K562 (cell line): ENCODE measurements around the gene KRTAP20-2. TPM values are rescaled to one million over a fixed set of nuclear protein-coding genes. Genes with fewer than 3 reads are reported as not detected.

ENCODE experiments used
- ATAC-seq: fragments of 200-7000 bp; cut with Tn5 transposase; 3 replicates; pipeline ENCODE4 v1.9.1; 2020; ENCODE audit warnings: moderate library complexity
- BruUV-seq: library from RNA; stranded (reverse); fragments of 400-500 nt; replicated peaks from 2 replicates; lab custom pipeline; 2021; lab: Mats Ljungman, UMichigan
- CTCF ChIA-PET: fragments of 300-600 bp; formaldehyde crosslinking; extraction: SDS; loops from one replicate; lab custom pipeline; 2021; ENCODE audit warnings: low intra/inter-chr PET ratio; lab: Yijun Ruan, JAX
- POLR2A ChIA-PET: fragments of 300-600, 350-650 bp; sonication (Branson Sonifier 250); formaldehyde crosslinking; extraction: SDS; loops from one replicate; lab custom pipeline; 2021; ENCODE audit warnings: antibody characterized with exemption, inconsistent platforms; lab: Yijun Ruan, JAX
- DNase-seq, 4 experiments: peaks; one replicate each; pipeline versions ENCODE4 v3.0.0 to v3.0.0-alpha.2; 2011 to 2018; ENCODE audit warnings: low spot score in 3 of 4, mixed read lengths in 3 of 4; ENCODE audit errors: extremely low read depth in 1 of 4
- FAIRE-seq: peaks from 2 replicates; lab custom pipeline; 2011; peaks lifted over from hg19 to GRCh38; lab: Jason Lieb, UNC
- H2AFZ ChIP-seq: 2 replicates; pipeline ENCODE4 v1.6.0; 2011; ENCODE audit warnings: low read depth, low read length, control low read depth, inconsistent platforms
- H3K27ac ChIP-seq: fragments of 200-600 bp; 3 replicates; pipeline ENCODE4 v1.8.0; 2011; ENCODE audit warnings: low read depth, mild to moderate bottlenecking, control low read depth, inconsistent platforms, low read length, moderate library complexity, mixed read lengths; ENCODE audit errors: extremely low read depth
- H3K27me3 ChIP-seq, 2 experiments: fragments of 300-600 bp in 1 of 2; 2 replicates in 1 of 2; 3 replicates in 1 of 2; pipeline versions ENCODE4 v1.6.0 to v1.8.0; 2011; ENCODE audit warnings: inconsistent platforms in 2 of 2, low read length in 2 of 2, mild to moderate bottlenecking in 1 of 2, mixed read lengths in 1 of 2, moderate library complexity in 1 of 2; ENCODE audit not compliant: control insufficient read depth in 2 of 2, insufficient read depth in 2 of 2
- H3K36me3 ChIP-seq: fragments of 300-600 bp; 3 replicates; pipeline ENCODE4 v1.8.0; 2011; ENCODE audit warnings: mild to moderate bottlenecking, low read length, inconsistent platforms; ENCODE audit not compliant: control insufficient read depth, insufficient read depth
- H3K4me1 ChIP-seq, 2 experiments: fragments of 200-600 bp in 1 of 2; replicated peaks in 1 of 2; 2 replicates in 1 of 2; 3 replicates in 1 of 2; pipeline versions ENCODE4 v1.5.1 to v1.8.0; 2011; ENCODE audit warnings: inconsistent platforms in 2 of 2, low read length in 2 of 2, mild to moderate bottlenecking in 1 of 2, mixed read lengths in 1 of 2, moderate library complexity in 1 of 2; ENCODE audit not compliant: control insufficient read depth in 2 of 2, insufficient read depth in 2 of 2
- H3K4me2 ChIP-seq: 2 replicates; pipeline ENCODE4 v1.6.1; 2011; ENCODE audit warnings: low read length, control low read depth, inconsistent platforms, mixed read lengths; ENCODE audit not compliant: insufficient read depth
- H3K4me3 ChIP-seq: fragments of 200-600 bp; sonication (generic), shearing (Covaris generic); 2 replicates; pipeline ENCODE4 v1.5.1; 2016; ENCODE audit warnings: control low read depth, inconsistent platforms
- H3K79me2 ChIP-seq: fragments of 200-600 bp; 3 replicates; pipeline ENCODE4 v1.8.0; 2011; ENCODE audit warnings: low read length, inconsistent platforms; ENCODE audit not compliant: control insufficient read depth, insufficient read depth
- H3K9ac ChIP-seq, 2 experiments: 2 replicates each; pipeline versions ENCODE4 v1.6.0 to v1.6.1; 2011; ENCODE audit warnings: low read depth in 2 of 2, low read length in 2 of 2, control low read depth in 1 of 2, inconsistent platforms in 1 of 2, mild to moderate bottlenecking in 1 of 2, mixed read lengths in 1 of 2; ENCODE audit not compliant: insufficient read depth in 1 of 2
- H3K9me1 ChIP-seq: one replicate; pipeline ENCODE4 v1.6.0; 2011; ENCODE audit warnings: inconsistent platforms, mild to moderate bottlenecking, low read length, moderate library complexity; ENCODE audit not compliant: control insufficient read depth, insufficient read depth
- H3K9me3 ChIP-seq: replicated peaks from 2 replicates; pipeline ENCODE4 v1.5.1; 2011; ENCODE audit warnings: low read depth, low read length, inconsistent platforms; ENCODE audit not compliant: control insufficient read depth, insufficient read depth
- H4K20me1 ChIP-seq: replicated peaks from 2 replicates; pipeline ENCODE4 v1.6.1; 2011; ENCODE audit warnings: low read length, inconsistent platforms, mixed read lengths; ENCODE audit not compliant: control insufficient read depth, insufficient read depth
- ARID1B ChIP-seq: fragments of 450-650 bp; IDR thresholded peaks from 2 replicates; pipeline ENCODE4 v1.6.1; 2016; ENCODE audit warnings: antibody characterized with exemption, mild to moderate bottlenecking, inconsistent platforms
- MYNN ChIP-seq, 2 experiments: sonication (generic); formaldehyde crosslinking in 1 of 2; IDR thresholded peaks; 2 replicates each; pipeline versions ENCODE4 v1.5.0 to v1.6.1; 2016 to 2020; ENCODE audit warnings: antibody characterized with exemption in 1 of 2, missing genetic modification reagents in 1 of 2
- PHB ChIP-seq: fragments of 250-450 bp; sonication (Bioruptor Pico); IDR thresholded peaks from 2 replicates; pipeline ENCODE4 v1.5.0; 2021
- POLR2A ChIP-seq: fragments of 450-650 bp; conservative IDR thresholded peaks from 2 replicates; pipeline ENCODE4 v1.6.1; 2016
- SMAD3 ChIP-seq: fragments of 450-650 bp; formaldehyde crosslinking; conservative IDR thresholded peaks from 2 replicates; pipeline ENCODE4 v1.4.0; 2020; ENCODE audit warnings: mild to moderate bottlenecking
- ZEB2 ChIP-seq: fragments of 450-650 bp; IDR thresholded peaks from 2 replicates; pipeline ENCODE4 v1.6.1; 2016
- ZFX ChIP-seq: sonication (generic); formaldehyde crosslinking; IDR thresholded peaks from 2 replicates; pipeline ENCODE4 v1.8.0; 2022; ENCODE audit warnings: mild to moderate bottlenecking, missing genetic modification reagents, moderate library complexity
- ZNF212 ChIP-seq: fragments of 450-650 bp; formaldehyde crosslinking; IDR thresholded peaks from 2 replicates; pipeline ENCODE4 v1.4.0; 2020; ENCODE audit warnings: mild to moderate bottlenecking
- WGBS: fragments of 100-300 bp; shearing (Covaris generic); methylation state at CpG from one replicate; pipeline ENCODE4 v1.1.6; 2016; ENCODE audit warnings: low coverage, mixed read lengths; ENCODE audit not compliant: insufficient coverage; ENCODE audit errors: missing lambda C conversion rate; 5-methylcytosine and 5-hydroxymethylcytosine counted together
- in situ Hi-C: fragments of 300-500 bp; cut with MboI; formaldehyde crosslinking; loops from 4 replicates; pipeline ENCODE4 v1.15.0; 2018; ENCODE audit warnings: inconsistent platforms, mixed read lengths
- intact Hi-C: fragments of 100-400 bp; cut with micrococcal nuclease; formaldehyde crosslinking; loops from 2 replicates; pipeline ENCODE4 v1.14.2; 2022
- polyA plus RNA-seq, 8 experiments: library from polyadenylated mRNA; depleted of rRNA in 4 of 8; stranded (reverse) in 5 of 8; unstranded in 3 of 8; fragments of >200 nt; fragmentation: Nextera tagmentation in 2 of 8; fragmentation: Illumina TruSeq in 1 of 8; extraction: Ambion mirVana in 2 of 8; extraction: Trizol in 1 of 8; gene quantifications; 2 replicates each; pipeline versions ENCODE4 v1.2.1 to v1.2.3, GENCODE V29; 2011 to 2014; ENCODE audit warnings: inconsistent platforms in 1 of 8, missing spikeins in 1 of 8
- total RNA-seq, 7 experiments: library from RNA; depleted of rRNA in 6 of 7; stranded (reverse); fragments of >200 nt in 6 of 7; fragmentation: Illumina TruSeq in 2 of 7; extraction: Trizol in 2 of 7; gene quantifications; 2 replicates each; pipeline versions ENCODE4 v1.2.1 to v1.2.3, GENCODE V29; 2011 to 2021; ENCODE audit warnings: low replicate concordance in 1 of 7
- TF ChIP-seq, protein P1 (sequence below), 2 experiments: fragments of 450-650 bp in 1 of 2; sonication (generic) in 1 of 2; formaldehyde crosslinking in 1 of 2; IDR thresholded peaks; 2 replicates each; pipeline versions ENCODE4 v1.7.1 to v1.9.0; 2016 to 2022; ENCODE audit warnings: inconsistent platforms in 1 of 2, mild to moderate bottlenecking in 1 of 2, missing genetic modification reagents in 1 of 2
- TF ChIP-seq, protein P2 (sequence below): sonication (generic); formaldehyde crosslinking; IDR thresholded peaks from 2 replicates; pipeline ENCODE4 v1.8.0; 2022; ENCODE audit warnings: mild to moderate bottlenecking, low read depth, missing genetic modification reagents
- TF ChIP-seq, protein P3 (sequence below): fragments of 450-650 bp; formaldehyde crosslinking; IDR thresholded peaks from 2 replicates; pipeline ENCODE4 v1.4.0; 2020; ENCODE audit warnings: mild to moderate bottlenecking, moderate library complexity

KRTAP20-2 gene
- total and polyA plus RNA-seq, 9 of the 15 experiments (the other 6 are each of a cell fraction or from before 2014, with no cell fraction given), result not detected

DNA sequence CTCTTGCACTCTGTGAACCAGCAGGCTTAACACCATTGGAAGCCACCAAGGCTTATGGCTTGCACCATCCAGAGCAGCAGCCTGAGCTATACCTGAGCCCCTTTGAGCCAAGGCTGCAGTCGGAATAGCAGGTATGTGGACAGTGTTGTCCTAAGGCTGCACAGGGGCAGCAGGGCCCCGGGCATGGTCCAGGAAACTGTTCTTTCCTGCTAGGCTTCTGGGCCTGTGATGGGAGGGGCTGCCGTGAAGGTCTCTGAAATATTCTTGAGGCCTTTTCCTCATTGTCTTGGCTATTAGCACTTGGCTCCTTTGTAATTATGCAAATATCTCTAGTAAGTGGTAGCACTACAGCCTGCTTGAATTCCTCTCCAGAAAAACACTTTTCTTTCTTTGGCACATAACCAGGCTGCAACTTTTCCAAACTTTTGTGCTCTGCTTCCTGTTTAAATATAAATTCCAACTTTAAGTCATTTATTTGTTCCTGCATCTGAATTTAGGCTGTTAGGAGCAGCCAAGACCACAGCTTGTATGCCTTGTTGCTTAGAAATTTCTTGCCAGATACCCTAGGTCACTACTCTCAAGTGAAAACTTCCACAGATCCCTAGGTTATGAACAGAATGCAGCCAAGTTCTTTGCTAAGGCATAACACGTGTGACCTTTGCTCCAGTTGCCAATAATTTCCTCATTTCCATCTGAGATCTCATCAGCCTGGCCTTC lies 9.4 kb upstream of the KRTAP20-2 start:
- ATAC-seq (no peak), DNase-seq (no peak), FAIRE-seq (no peak)
- Histone ChIP-seq H4K20me1 (no peaks in the 10 kb centered on the region), H3K36me3 (no peaks in the 10 kb centered on the region), H3K79me2 (no peaks in the 10 kb centered on the region), H3K4me2 (no peak overlapping the region), H3K27me3 (no peaks in the 10 kb centered on the region), H3K4me3 (no peak overlapping the region), H3K4me1 (no peaks in the 10 kb centered on the region), H3K9me1 (no peaks in the 10 kb centered on the region), H2AFZ (no peak overlapping the region), H3K27ac (no peak overlapping the region), H3K9ac (no peak overlapping the region), H3K9me3 (no peaks in the 10 kb centered on the region)
- ChIA-PET POLR2A (no interaction called here), CTCF (no interaction called here)
- in situ Hi-C loops (no loop called here), intact Hi-C loops (no loop called here)
- BruUV-seq, result no TSS peak
- 1% methylated on average over 4 of the region's 4 CpGs for WGBS
- no peak for TF ChIP-seq POLR2A
- no peak for TF ChIP-seq ZFX (CRISPR knock-in tag)
- TF ChIP-seq, protein P1, sequence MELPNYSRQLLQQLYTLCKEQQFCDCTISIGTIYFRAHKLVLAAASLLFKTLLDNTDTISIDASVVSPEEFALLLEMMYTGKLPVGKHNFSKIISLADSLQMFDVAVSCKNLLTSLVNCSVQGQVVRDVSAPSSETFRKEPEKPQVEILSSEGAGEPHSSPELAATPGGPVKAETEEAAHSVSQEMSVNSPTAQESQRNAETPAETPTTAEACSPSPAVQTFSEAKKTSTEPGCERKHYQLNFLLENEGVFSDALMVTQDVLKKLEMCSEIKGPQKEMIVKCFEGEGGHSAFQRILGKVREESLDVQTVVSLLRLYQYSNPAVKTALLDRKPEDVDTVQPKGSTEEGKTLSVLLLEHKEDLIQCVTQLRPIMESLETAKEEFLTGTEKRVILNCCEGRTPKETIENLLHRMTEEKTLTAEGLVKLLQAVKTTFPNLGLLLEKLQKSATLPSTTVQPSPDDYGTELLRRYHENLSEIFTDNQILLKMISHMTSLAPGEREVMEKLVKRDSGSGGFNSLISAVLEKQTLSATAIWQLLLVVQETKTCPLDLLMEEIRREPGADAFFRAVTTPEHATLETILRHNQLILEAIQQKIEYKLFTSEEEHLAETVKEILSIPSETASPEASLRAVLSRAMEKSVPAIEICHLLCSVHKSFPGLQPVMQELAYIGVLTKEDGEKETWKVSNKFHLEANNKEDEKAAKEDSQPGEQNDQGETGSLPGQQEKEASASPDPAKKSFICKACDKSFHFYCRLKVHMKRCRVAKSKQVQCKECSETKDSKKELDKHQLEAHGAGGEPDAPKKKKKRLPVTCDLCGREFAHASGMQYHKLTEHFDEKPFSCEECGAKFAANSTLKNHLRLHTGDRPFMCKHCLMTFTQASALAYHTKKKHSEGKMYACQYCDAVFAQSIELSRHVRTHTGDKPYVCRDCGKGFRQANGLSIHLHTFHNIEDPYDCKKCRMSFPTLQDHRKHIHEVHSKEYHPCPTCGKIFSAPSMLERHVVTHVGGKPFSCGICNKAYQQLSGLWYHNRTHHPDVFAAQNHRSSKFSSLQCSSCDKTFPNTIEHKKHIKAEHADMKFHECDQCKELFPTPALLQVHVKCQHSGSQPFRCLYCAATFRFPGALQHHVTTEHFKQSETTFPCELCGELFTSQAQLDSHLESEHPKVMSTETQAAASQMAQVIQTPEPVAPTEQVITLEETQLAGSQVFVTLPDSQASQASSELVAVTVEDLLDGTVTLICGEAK (IDR thresholded peaks at IDR 0.05), result no peak
- TF ChIP-seq, protein P1 (CRISPR knock-in tag; IDR thresholded peaks at IDR 0.05), result no peak
- no peak for TF ChIP-seq ZNF212 (CRISPR knock-in tag)
- no peak for TF ChIP-seq SMAD3 (CRISPR knock-in tag)
- no peak for TF ChIP-seq PHB (CRISPR knock-in tag)
- TF ChIP-seq, protein P2, sequence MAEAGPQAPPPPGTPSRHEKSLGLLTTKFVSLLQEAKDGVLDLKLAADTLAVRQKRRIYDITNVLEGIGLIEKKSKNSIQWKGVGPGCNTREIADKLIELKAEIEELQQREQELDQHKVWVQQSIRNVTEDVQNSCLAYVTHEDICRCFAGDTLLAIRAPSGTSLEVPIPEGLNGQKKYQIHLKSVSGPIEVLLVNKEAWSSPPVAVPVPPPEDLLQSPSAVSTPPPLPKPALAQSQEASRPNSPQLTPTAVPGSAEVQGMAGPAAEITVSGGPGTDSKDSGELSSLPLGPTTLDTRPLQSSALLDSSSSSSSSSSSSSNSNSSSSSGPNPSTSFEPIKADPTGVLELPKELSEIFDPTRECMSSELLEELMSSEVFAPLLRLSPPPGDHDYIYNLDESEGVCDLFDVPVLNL, result no peak
- TF ChIP-seq ARID1B, result no peak
- TF ChIP-seq MYNN (IDR thresholded peaks at IDR 0.05), result no peak
- TF ChIP-seq MYNN (CRISPR knock-in tag; IDR thresholded peaks at IDR 0.05), result no peak
- TF ChIP-seq ZEB2, result no peak
- TF ChIP-seq, protein P3, sequence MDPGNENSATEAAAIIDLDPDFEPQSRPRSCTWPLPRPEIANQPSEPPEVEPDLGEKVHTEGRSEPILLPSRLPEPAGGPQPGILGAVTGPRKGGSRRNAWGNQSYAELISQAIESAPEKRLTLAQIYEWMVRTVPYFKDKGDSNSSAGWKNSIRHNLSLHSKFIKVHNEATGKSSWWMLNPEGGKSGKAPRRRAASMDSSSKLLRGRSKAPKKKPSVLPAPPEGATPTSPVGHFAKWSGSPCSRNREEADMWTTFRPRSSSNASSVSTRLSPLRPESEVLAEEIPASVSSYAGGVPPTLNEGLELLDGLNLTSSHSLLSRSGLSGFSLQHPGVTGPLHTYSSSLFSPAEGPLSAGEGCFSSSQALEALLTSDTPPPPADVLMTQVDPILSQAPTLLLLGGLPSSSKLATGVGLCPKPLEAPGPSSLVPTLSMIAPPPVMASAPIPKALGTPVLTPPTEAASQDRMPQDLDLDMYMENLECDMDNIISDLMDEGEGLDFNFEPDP, result no peak
